HG03442 (cell line): ENCODE measurements around the gene FAAH.

Source experiments
- ATAC-seq: cut with Tn5 transposase; IDR thresholded peaks from one replicate; pipeline ENCODE4 v1.9.1; 2021; ENCODE audit warnings: mild to moderate bottlenecking, moderate library complexity; ENCODE audit not compliant: unreplicated experiment

FAAH gene

DNA sequence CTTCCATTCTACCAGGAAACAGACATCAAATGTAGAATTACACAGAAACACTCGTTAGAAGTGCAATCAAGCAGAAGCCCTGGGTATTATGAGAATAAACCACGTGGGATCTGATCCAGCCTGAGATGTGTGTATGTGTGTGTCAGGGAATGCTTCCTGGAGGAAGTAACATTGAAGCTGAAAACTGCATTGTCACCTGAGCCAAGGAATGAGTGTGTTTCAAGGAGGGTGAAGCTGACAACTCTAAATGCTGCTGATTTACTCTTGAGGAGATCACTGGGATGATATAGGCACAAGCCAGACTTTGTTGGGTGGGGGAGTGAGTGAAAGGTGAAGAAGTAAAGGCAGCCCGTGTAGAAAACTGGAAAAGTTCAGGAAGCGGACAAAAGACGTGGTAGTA is 27.6 kb downstream of the FAAH start:
- no peak for ATAC-seq

GRCh38 chr1:46422261-46422871 is 28.2 kb downstream of the FAAH start:
- ATAC-seq, result no peak

DNA sequence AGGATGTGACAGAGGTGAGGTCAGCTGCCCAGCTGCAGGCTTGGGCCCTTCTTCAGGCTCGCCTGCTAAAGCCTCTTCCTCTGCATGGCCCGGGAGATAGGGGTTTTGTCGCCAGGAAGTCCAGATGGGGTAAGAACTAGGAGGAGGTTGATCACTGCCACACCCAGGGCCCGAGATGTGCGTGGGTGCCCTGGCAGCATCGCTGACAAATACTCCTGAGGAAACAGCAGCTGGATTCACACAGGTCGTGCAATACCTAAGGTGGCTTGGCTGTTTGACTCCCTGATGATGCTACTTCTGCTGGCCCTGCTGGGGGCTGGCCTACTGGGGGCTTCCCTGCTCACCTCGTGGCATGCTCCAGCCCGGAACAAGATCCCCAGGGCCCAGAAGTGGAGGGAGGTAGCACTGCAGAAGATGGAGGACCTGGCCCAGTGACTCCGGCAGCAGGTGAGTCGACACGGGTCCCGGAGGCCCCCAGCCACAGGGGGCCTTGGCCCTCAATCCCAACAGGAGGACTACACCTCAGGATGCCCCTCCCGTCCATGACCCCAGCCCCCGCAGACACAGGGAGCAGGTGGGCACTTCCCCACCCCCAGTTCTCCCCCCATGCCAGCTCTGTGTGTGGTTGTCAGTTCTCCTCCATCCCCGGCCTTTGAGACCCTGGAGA is 29.6 kb downstream of the FAAH start:
- no peak for ATAC-seq

DNA sequence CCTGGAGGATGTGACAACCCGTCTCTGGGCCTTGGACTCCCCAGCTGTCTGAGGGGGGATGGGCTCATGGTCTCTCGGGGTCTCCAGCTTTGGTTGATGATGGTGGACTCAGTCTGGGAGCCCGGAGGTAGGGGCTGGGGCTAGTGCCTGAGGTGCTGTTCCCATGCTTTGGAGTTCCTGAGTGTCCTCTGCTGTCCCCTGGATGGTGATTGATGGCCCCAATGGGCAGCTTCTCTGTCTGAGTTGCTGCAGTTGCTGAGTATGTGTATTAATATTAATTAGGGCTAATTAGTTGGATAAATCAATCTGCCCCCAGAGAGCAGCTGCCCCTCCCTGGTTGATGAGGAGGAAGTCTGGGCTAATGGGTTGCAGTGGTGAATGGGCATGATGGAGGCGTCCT is 30.6 kb downstream of the FAAH start:
- ATAC-seq, result no peak

DNA sequence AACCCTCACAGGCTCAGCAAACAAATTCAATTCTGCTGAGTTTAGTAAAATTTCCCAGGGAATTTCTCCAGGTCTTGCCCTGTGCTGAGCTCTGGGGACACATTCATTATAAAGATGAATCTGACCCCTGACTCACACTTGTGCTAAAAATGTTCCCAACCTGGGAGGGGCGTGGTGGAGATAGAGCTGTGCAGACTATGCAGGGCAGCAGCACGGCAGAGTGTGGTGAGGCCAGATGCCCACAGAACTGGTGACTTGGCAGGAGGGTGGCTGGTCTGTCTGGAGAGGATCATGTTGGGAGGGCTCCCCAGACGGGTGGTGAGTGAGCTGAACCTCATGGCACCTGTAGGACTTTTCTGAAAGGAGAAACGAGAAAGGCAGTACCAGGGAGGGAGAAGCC is 31.6 kb downstream of the FAAH start:
- no peak for ATAC-seq

- ATAC-seq, result no peak
Measured at GRCh38 chr1:46427541-46427940, 33.4 kb downstream of the FAAH start.

- no peak for ATAC-seq
Measured at GRCh38 chr1:46429436-46429835, 35.3 kb downstream of the FAAH start.

DNA sequence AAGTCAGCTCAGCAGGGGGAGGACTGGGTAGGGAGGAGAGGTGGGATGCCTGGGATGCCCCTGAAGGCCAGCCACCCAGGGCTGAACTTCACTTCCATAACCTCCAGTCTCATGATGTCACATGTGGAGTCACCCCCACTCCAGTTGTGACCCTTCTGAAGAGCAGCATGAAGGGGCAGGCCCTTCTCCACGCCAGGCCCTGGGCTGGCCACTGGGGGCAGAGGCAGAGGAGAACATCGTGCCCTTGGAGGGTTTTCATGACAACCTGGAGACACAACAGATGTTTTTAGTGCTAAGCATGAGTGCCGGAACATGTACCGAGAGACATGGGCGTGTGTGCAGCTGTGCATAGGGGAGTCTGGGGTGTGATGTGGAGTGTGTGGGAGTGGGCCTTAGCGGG is 37.6 kb downstream of the FAAH start:
- ATAC-seq, result no peak

DNA sequence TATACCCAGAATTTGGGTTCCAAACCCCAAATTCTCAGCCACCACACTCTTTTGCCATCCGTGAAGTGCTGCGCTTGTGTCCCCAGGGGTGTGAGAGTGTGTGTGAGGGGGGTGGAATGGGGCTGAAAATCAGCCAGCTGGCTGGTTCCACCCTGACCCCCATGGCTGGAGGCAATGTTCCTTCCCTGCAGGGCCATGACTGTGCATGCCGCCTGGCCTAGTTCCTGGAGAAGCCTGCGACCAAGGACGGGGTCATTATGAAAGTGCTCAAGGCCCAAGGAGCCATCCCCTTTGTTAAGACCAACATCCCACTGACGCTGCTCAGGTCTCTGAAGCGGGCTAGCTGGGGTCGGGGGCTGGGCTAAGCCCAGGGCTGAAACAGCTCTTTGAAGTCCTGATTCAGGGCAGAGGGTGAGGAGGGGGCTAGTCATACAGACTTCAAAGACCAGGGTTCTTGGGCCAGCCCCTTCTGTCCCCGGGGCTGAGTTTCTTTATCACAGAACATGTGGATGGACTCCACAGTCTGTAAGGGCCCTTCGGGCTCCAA is 38.7 kb downstream of the FAAH start:
- ATAC-seq, result no peak

- no peak for ATAC-seq
Measured at GRCh38 chr1:46434358-46434757, 40.2 kb downstream of the FAAH start.

DNA sequence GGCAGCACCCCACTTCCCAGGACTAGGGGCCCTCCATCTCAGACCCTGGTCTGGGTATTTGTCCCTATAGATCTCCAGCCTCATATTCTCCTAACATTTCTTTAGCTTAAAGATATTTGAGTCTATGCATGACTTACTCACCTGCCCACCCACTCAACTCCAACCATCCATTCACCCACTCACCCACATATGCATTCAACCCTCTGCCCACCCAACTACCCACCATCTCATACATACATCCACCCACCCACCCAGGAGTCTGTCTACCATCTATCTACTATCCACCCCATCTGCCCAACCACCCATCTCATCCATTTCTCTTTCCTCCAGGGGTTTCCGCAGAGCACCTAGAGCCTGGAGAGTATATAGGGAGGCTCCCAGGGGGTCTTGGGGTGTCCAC is 42.7 kb downstream of the FAAH start:
- no peak for ATAC-seq

- no peak for ATAC-seq
Measured at GRCh38 chr1:46437723-46438122, 43.6 kb downstream of the FAAH start.

GRCh38 chr1:46438346-46438745 is 44.2 kb downstream of the FAAH start:
- ATAC-seq, result no peak

DNA sequence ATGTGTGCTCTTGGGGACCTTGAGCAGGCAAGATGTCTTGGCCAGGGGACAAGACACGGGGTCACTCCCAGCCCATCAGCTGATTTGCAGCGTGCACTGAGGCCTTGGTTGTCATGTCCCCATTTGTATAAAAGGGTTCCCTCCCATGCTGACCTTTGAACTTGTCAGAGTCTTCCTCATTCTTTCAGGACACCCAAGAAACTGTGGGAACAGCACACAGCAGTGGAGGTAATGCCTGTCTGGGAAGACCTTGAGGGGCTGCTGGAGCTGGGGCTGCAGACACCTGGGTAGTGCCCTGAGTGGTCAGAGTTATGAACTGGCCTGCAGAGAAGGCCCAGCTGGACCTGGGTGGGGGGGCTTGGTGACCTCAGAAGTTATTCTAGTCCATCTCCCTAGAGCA is 46.4 kb downstream of the FAAH start:
- no peak for ATAC-seq

DNA sequence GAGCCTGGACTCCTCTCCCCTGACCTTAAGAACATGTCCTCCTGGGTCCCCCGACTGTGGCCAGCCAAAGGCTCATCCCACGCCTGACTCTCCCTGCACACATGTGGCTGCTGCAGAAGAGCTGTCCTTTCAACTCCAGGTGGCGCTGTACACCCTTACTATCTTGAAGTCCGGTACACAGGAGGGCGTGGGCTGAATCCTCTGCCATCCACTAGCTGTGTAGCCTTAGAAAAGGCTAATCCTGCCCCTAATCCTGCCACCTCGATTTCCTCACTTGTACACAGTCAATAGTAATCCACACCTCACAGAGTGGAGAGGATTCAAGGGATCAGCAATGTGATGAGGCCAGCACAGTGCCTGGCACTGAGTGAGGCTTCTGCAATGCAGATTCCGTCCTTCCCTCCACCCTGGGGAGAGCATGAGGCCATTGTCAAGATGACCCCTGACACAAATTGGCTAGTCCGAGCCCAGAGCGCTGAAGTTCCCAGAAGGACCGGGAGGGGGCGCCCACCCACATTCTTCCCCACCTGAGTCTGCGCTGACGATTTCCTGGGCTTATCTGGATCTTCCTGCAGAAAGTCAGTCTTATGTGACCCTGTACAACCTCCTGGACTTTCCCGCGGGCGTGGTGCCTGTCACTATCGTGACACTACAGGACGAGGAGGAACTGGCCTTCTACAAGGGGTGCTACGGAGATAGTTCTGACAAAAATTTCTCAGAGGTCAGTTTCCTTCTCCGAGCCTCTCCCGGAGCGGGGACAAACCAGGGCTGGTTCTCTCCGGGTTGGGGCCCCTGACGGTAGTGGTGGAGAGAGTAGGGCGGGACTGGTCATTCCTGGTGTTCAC is 48.4 kb downstream of the FAAH start:
- peak; percentile 65 for ATAC-seq

DNA sequence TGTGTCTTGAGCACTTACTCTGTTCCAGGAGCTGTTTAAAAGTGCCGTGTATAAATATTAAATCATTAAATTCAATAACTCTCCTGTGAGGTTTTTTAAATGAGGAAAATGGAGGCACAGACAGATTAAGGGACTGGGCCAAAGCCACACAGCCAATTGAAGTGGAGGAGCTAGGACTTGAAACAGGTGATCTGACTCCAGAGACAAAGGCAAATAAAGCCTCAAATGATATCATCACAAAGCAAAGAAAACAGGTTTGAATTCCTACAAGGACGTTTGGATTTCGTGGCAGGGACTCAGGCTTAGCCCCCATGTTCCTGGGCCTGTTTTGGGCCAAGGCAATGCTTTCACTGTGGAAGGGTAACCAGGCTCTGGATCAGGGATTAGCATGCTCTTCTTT is 50.3 kb downstream of the FAAH start:
- ATAC-seq, result no peak

- ATAC-seq, result no peak
Measured at GRCh38 chr1:46445773-46446256, 51.7 kb downstream of the FAAH start.

GRCh38 chr1:46446646-46447498 is 52.8 kb downstream of the FAAH start:
- peak; percentile 42 for ATAC-seq

- no peak for ATAC-seq
Measured at GRCh38 chr1:46447499-46448108, 53.5 kb downstream of the FAAH start.
